VCaP (cell line): ENCODE measurements around the gene SH3PXD2A.
A peak's percentile ranks its signal among the peaks of the same experiment; 100 is the strongest.

Source experiments
- H3K27ac ChIP-seq: fragments of 450-650 bp; 2 replicates; pipeline ENCODE4 v1.5.1; 2017
- CTCF ChIP-seq: fragments of 450-650 bp; conservative IDR thresholded peaks from 2 replicates; pipeline ENCODE4 v1.5.1; 2017; ENCODE audit warnings: mild to moderate bottlenecking, moderate library complexity

Gene SH3PXD2A

GRCh38 chr10:103722632-103723031 lies 132.7 kb downstream of the SH3PXD2A start:
- no peak for TF ChIP-seq CTCF
- H3K27ac ChIP-seq: no peak overlapping the region

GRCh38 chr10:103720964-103721335 lies 134.4 kb downstream of the SH3PXD2A start:
- H3K27ac ChIP-seq: no peak overlapping the region
- TF ChIP-seq CTCF: no peak

- no peak for TF ChIP-seq CTCF
- H3K27ac ChIP-seq: no peak overlapping the region
Observed at GRCh38 chr10:103720328-103720963, 134.9 kb downstream of the SH3PXD2A start.

GRCh38 chr10:103719036-103719435 lies 136.3 kb downstream of the SH3PXD2A start:
- no peak for TF ChIP-seq CTCF
- no peak overlapping the region for H3K27ac ChIP-seq

- H3K27ac ChIP-seq: no peak overlapping the region
- no peak for TF ChIP-seq CTCF
Observed at GRCh38 chr10:103718247-103718620, 137.1 kb downstream of the SH3PXD2A start.

GRCh38 chr10:103717341-103718246 lies 137.8 kb downstream of the SH3PXD2A start:
- H3K27ac ChIP-seq: peak overlapping the region; percentile 64
- TF ChIP-seq CTCF: no peak

GRCh38 chr10:103716206-103717160 lies 138.9 kb downstream of the SH3PXD2A start:
- H3K27ac ChIP-seq: peak overlapping the region; percentile 64
- TF ChIP-seq CTCF: peak; percentile 11; the same call in 1 of the 2 replicates
